GM06990 (cell line): Measurements from ENCODE around the gene MRPL12.
A peak's percentile ranks its signal among the peaks of the same experiment; 100 is the strongest.

ENCODE experiments used
- DNase-seq: peaks from one replicate; pipeline ENCODE4 v3.0.0-alpha.2; 2011; ENCODE audit not compliant: insufficient read length; ENCODE audit errors: extremely low read depth
- H3K27me3 ChIP-seq: replicated peaks from 2 replicates; pipeline ENCODE4 v1.6.0; 2011; ENCODE audit warnings: low read length; ENCODE audit not compliant: control insufficient read depth, insufficient read depth
- H3K36me3 ChIP-seq: 2 replicates; pipeline ENCODE4 v1.5.1; 2011; ENCODE audit warnings: low read length; ENCODE audit not compliant: control insufficient read depth, insufficient read depth
- H3K4me3 ChIP-seq: replicated peaks from 2 replicates; pipeline ENCODE4 v1.5.1; 2011; ENCODE audit warnings: low read depth, mild to moderate bottlenecking, control low read depth, low read length
- TF ChIP-seq, protein P1 (sequence below): IDR thresholded peaks from 2 replicates; pipeline ENCODE4 v1.5.1; 2011; ENCODE audit warnings: low read length, control low read depth, mild to moderate bottlenecking, inconsistent platforms; ENCODE audit not compliant: insufficient read depth, poor library complexity, severe bottlenecking

Gene MRPL12

DNA sequence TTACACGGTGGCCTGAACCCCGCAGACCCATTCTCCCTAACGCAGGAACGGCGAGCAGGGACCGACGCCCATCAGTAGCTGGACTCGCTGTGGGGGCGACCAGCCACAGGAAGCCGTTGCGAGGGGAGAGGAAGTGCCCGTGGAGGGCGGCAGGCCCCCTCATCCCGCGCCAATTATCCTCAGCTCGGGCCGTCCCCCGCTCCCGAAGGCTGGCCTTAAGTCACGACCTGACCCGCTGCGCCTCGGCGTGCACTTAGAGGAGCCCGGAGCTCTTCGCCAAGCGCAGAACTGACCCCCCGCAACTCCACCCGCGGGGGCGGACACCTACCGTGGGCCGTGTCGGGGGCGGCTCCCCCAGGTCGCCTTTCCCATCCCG is 20.0 kb upstream of the MRPL12 start:
- TF ChIP-seq, protein P1, sequence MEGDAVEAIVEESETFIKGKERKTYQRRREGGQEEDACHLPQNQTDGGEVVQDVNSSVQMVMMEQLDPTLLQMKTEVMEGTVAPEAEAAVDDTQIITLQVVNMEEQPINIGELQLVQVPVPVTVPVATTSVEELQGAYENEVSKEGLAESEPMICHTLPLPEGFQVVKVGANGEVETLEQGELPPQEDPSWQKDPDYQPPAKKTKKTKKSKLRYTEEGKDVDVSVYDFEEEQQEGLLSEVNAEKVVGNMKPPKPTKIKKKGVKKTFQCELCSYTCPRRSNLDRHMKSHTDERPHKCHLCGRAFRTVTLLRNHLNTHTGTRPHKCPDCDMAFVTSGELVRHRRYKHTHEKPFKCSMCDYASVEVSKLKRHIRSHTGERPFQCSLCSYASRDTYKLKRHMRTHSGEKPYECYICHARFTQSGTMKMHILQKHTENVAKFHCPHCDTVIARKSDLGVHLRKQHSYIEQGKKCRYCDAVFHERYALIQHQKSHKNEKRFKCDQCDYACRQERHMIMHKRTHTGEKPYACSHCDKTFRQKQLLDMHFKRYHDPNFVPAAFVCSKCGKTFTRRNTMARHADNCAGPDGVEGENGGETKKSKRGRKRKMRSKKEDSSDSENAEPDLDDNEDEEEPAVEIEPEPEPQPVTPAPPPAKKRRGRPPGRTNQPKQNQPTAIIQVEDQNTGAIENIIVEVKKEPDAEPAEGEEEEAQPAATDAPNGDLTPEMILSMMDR: no peak
- H3K27me3 ChIP-seq: no peaks in the 10 kb centered on the region
- DNase-seq: no peak
- H3K36me3 ChIP-seq: peaks cover 24% of the 10 kb centered on the region
- peak overlapping the region; percentile 92 for H3K4me3 ChIP-seq

DNA sequence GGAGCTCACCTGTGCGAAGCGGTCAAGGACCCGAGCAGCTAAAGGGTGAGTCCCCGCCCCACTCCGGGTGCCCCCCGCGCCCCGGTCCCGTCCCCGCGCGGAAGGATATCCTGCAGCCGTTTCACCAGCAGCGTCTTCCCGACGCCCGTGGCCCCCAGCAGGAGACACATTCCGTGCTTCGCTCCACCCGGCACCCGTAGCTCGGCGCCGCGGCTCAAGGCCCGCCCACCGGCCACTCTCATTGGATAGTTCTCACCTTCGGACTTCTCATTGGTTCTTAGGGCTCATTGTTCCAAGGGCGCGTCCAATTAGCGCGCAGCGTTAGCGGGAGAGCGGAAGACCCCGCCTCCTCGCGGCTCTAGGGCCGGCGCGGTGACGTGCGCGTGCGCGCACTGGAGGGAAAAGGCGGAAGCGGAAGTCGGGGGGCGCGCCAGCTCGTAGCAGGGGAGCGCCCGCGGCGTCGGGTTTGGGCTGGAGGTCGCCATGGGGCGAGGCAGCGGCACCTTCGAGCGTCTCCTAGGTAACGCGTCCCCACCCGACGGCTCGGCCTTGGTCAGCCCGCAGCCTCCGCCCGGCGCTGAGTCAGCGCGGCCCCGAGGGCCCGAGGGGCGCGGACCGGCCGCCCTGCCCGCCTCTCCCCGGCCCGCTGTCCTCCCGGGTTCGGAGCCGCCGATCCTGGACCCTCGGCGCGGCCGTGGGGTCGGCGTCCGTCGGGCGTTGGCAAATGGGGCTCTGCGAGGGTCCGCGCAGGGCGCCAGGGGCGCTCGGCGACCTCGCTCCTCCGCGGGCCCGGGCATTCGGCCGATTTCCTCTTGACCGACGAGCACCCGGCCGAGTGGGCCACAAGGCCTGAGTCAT is 19.4 kb upstream of the MRPL12 start, which contains the start of the genes ARL16 and HGS:
TSS of gene ARL16 (minus strand) at position 214 of the 858 bp plus-strand sequence. CDS start at position 170, 44 bp downstream.
TSS of gene HGS (plus strand) at position 428 of the 858 bp plus-strand sequence. CDS start at position 484, 56 bp downstream.
- H3K36me3 ChIP-seq: peaks cover 30% of the 10 kb centered on the region
- DNase-seq: peak; percentile 99
- peak within 1 kb of the TSS; percentile 92 for H3K4me3 ChIP-seq
- TF ChIP-seq, protein P1: no peak
- H3K27me3 ChIP-seq: no peaks in the 10 kb centered on the region

DNA sequence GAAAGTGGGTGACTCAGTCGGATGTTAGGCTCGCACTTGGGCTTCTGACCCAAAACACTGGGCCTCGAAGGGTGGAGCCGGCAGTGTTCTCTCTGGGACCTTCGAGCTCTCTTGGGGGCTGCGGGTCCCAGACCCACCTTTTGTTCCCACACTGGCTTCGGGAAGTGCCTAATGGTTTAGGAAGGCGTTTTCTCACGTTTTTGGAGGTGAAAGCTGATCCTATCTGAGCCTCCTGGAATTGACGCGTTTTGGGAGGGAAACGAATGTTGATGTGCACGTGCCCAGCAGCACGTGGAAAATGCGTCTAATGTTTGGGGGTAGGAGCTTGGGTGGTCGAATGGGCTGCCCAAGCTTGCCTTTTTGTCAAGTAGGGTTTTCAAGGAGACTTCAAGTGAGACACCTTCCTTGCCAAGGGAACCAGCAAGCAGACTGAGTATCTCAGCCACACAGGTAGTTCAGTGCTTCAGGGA is 18.7 kb upstream of the MRPL12 start:
- H3K27me3 ChIP-seq: no peaks in the 10 kb centered on the region
- no peak for DNase-seq
- TF ChIP-seq, protein P1: no peak
- peaks cover 36% of the 10 kb centered on the region for H3K36me3 ChIP-seq
- peak overlapping the region; percentile 90 for H3K4me3 ChIP-seq

DNA sequence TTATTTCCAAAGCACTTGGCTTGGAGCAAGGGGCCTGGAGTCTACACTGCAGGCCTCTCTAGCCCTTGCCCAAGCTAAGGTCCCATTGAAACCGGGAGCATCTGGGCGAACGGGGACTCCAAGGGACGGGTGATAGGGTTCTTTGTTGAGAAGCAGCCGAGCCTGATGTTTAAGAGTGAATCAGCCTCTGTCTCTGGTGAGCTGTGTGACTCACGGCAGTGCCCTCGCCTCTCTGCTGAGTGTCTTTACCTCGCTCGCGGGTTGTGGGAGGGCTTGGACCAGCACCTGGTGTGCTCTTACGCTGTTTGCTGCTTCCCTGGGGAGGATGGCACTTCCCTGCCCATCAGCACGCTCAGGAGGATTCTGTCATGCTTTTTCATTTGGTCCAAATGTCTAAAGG is 18.1 kb upstream of the MRPL12 start:
- no peak for DNase-seq

DNA sequence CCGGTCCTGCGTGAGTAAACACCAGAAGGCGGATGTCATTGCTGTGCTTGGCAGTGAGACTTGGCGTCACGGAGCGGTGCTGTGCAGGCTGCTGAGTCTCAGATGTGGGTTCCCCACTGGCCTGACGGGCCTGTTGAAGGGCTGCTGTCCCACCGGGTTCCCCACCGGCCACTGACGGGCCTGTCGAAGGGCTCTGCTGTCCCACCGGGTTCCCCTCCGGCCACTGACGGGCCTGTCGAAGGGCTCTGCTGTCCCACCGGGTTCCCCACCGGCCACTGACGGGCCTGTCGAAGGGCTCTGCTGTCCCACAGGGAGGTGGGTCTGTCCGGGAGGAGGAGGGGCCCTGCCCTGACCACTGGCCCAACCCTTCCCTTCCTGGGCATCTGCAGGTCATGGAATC is 16.6 kb upstream of the MRPL12 start:
- DNase-seq: no peak
- Histone ChIP-seq H3K36me3 (peaks cover 47% of the 10 kb centered on the region), H3K4me3 (no peak overlapping the region), H3K27me3 (no peaks in the 10 kb centered on the region)
- TF ChIP-seq, protein P1: no peak

More for the DNA sequence above, 18.1 kb upstream of the MRPL12 start:
- H3K4me3 ChIP-seq: peak overlapping the region; percentile 90
- H3K36me3 ChIP-seq: peaks cover 39% of the 10 kb centered on the region
- TF ChIP-seq, protein P1: no peak
- H3K27me3 ChIP-seq: no peaks in the 10 kb centered on the region
